SW 1271 (cell line): ENCODE results near the gene GNB2.
"Not testable (repeated sequence)": the region's sequence is repeated elsewhere in the genome, so short reads cannot be mapped to it uniquely, and the experiment has no call there.

Experiments used
- DNase-seq, 2 experiments: peaks; one replicate each; lab custom pipeline; 2025; lab: John Stamatoyannopoulos, UW

Gene GNB2

GRCh38 chr7:100665168-100665726 lies 8.3 kb upstream of the GNB2 start:
- DNase-seq: no peak

- DNase-seq: no peak
These were observed 6.0 kb upstream of the GNB2 start for GRCh38 chr7:100667331-100668068.

GRCh38 chr7:100668069-100668449 lies 5.5 kb upstream of the GNB2 start:
- DNase-seq: no peak

- not testable (repeated sequence) for DNase-seq
These were observed 4.4 kb upstream of the GNB2 start for GRCh38 chr7:100669106-100669505.

GRCh38 chr7:100670074-100670473 lies 3.5 kb upstream of the GNB2 start:
- DNase-seq: no peak

- DNase-seq: no peak
These were observed 1.9 kb upstream of the GNB2 start for GRCh38 chr7:100671353-100672327.

- peak in 1 of 2 experiments; percentile 52 for DNase-seq
These were observed 436 bp downstream of the GNB2 start for GRCh38 chr7:100673942-100674410.

GRCh38 chr7:100674411-100675104 lies 1.0 kb downstream of the GNB2 start:
- no peak for DNase-seq

- no peak for DNase-seq
These were observed 1.5 kb downstream of the GNB2 start for GRCh38 chr7:100675105-100675451.

GRCh38 chr7:100675581-100676350 lies 2.2 kb downstream of the GNB2 start:
- DNase-seq: peak in 1 of 2 experiments; percentile 28

GRCh38 chr7:100676501-100677306 lies 3.2 kb downstream of the GNB2 start:
- DNase-seq: no peak

GRCh38 chr7:100677308-100678267 lies 4.0 kb downstream of the GNB2 start:
- no peak for DNase-seq

- DNase-seq: no peak
These were observed 4.9 kb downstream of the GNB2 start for GRCh38 chr7:100678291-100678984.

- no peak for DNase-seq
These were observed 5.8 kb downstream of the GNB2 start for GRCh38 chr7:100679129-100679926.

GRCh38 chr7:100679927-100680575 lies 6.5 kb downstream of the GNB2 start:
- DNase-seq: peak in 1 of 2 experiments; percentile 12

- DNase-seq: no peak
These were observed 7.2 kb downstream of the GNB2 start for GRCh38 chr7:100680576-100681271.
